ENCODE measurements around the gene MAT2A. TPM values are rescaled to one million over a fixed set of nuclear protein-coding genes. Genes with fewer than 3 reads are reported as not detected.

Gene MAT2A
- total and polyA plus RNA-seq, 9 of the 15 experiments (the other 6 are each of a cell fraction or from before 2014, with no cell fraction given) = 130 to 1,027 (median 240) TPM

- peaks cover 42% of the 10 kb centered on the region; the same call in 2 of the 3 replicates for H3K36me3 ChIP-seq (ENCODE audit: control insufficient read depth, insufficient read depth, low read length)
- H3K4me3 ChIP-seq = no peak overlapping the region
- TF ChIP-seq TEAD2 (tag; IDR thresholded peaks at IDR 0.05) = no peak
- TF ChIP-seq SUPT5H (IDR thresholded peaks at IDR 0.05) = no peak
- no peak for TF ChIP-seq KDM1A (IDR thresholded peaks at IDR 0.05)
- TF ChIP-seq ZNF197 (CRISPR knock-in tag; IDR thresholded peaks at IDR 0.05; ENCODE audit: low read depth) = no peak
- TF ChIP-seq KAT2B (IDR thresholded peaks at IDR 0.05; ENCODE audit: low read depth, low read length) = no peak
- no peak for TF ChIP-seq STAT5B (CRISPR knock-in tag; IDR thresholded peaks at IDR 0.05)
- TF ChIP-seq ZZZ3 (IDR thresholded peaks at IDR 0.05) = no peak
- TF ChIP-seq NR2F6 (CRISPR knock-in tag; IDR thresholded peaks at IDR 0.05) = no peak
- no peak for TF ChIP-seq L3MBTL2 (IDR thresholded peaks at IDR 0.05)
- TF ChIP-seq TARDBP (IDR thresholded peaks at IDR 0.05) = no peak
- TF ChIP-seq ZNF395 (CRISPR knock-in tag; IDR thresholded peaks at IDR 0.05) = no peak
- no peak for TF ChIP-seq SAFB (IDR thresholded peaks at IDR 0.05; ENCODE audit: borderline replicate concordance, low read depth, low read length)
- TF ChIP-seq THAP12 (CRISPR knock-in tag; IDR thresholded peaks at IDR 0.05) = no peak
- no peak for TF ChIP-seq TEAD4 (IDR thresholded peaks at IDR 0.05; ENCODE audit: low read length)
- no peak for TF ChIP-seq TEAD4 (CRISPR knock-in tag; IDR thresholded peaks at IDR 0.05; ENCODE audit: borderline replicate concordance)
- peaks cover 5% of the 10 kb centered on the region for H3K9me1 ChIP-seq (ENCODE audit: control insufficient read depth, insufficient read depth, low read length)
- ChIA-PET POLR2A (interaction anchor here (0.6 to 3.8 kb wide), 5 partner anchors 8 to 151 kb away, joined by 3 to 23 read pairs (median 5); partner anchors contain the start of gene RNF181), CTCF (ENCODE audit: low intra/inter-chr PET ratio) (no interaction called here)
- intact Hi-C loops (cut with micrococcal nuclease) (no loop called here), in situ Hi-C loops (cut with MboI) (no loop called here)
- no peak for DNase-seq (ENCODE audit: extremely low read depth in 1 of 4, low spot score in 3 of 4)
- FAIRE-seq = no peak
- no peak overlapping the region for H3K4me2 ChIP-seq (ENCODE audit: insufficient read depth, low read length)
- 92% methylated on average over 3 of the region's 3 CpGs for WGBS (ENCODE audit: insufficient coverage, low coverage, missing lambda C conversion rate)
- H3K27me3 ChIP-seq (ENCODE audit: control insufficient read depth in 2 of 2, insufficient read depth in 2 of 2, low read length in 2 of 2) = no peaks in the 10 kb centered on the region
- no peak overlapping the region for H2AFZ ChIP-seq (ENCODE audit: low read depth, low read length)
- peaks cover 27 to 37% of the 10 kb centered on the region in 2 experiments for H3K4me1 ChIP-seq (replicated peaks in 1 of 2; ENCODE audit: control insufficient read depth in 2 of 2, insufficient read depth in 2 of 2, low read length in 2 of 2)
- peak overlapping the region in 1 of 2 experiments; percentile 77; a peak in 2 of 4 replicates for H3K9ac ChIP-seq (ENCODE audit: insufficient read depth in 1 of 2, low read depth in 2 of 2, low read length in 2 of 2)
- no peak for ATAC-seq
- H3K9me3 ChIP-seq (replicated peaks; ENCODE audit: control insufficient read depth, insufficient read depth, low read depth, low read length) = no peaks in the 10 kb centered on the region
- no peaks in the 10 kb centered on the region for H4K20me1 ChIP-seq (replicated peaks; ENCODE audit: control insufficient read depth, insufficient read depth, low read length)
- H3K27ac ChIP-seq (ENCODE audit: extremely low read depth, low read depth, low read length) = no peak overlapping the region; the same call in 1 of the 3 replicates
- BruUV-seq (replicated peaks) = no TSS peak
- peaks cover 30% of the 10 kb centered on the region for H3K79me2 ChIP-seq (ENCODE audit: control insufficient read depth, insufficient read depth, low read length)
Measured at GRCh38 chr2:85580206-85580605, 41.2 kb downstream of the MAT2A start.

Measured in K562 (cell line).